ENCODE results near the gene HDGFL2.

HDGFL2 gene

DNA sequence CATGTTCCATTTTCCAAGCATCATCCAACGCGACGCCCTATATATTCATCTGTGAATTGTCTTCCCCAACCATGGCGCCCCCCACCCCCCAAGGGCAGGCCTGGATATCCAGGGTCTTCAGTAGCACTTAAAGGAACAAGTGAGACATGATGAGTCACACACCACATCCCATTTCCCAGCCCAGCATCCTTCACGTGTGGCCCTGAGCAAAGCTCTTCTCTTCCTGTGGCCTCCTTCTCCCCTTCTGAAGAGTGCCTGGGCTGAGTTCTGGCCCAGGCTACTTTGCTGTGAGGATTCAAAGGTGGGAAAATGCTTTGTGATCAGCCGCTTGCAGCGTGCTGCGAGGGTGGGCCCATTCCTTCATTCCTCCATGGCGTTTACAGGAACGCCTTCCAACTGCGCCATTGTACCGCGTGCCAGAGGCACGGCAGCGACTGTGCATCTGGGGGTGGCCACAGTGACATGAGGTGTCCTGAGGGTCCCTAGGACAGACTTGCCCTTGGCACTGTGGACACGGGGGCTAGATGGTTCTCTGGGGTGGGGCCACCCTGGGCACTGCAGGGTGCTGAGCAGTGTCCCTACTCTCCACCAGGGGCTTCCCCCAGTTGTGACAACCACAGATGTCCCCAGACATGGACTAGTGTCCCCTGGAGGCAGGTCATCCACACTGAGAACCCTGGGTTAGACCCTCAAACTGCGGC, 34.5 kb downstream of the HDGFL2 start:
- Mint-ChIP-seq H3K4me3 (no peak overlapping the region), H3K4me1 (no peaks in the 10 kb centered on the region), H3K36me3 (ENCODE audit: low read depth) (peaks cover 26% of the 10 kb centered on the region), H3K27ac (peak overlapping the region; percentile 53), H3K9me3 (no peaks in the 10 kb centered on the region), H3K27me3 (ENCODE audit: low read depth, poor library complexity) (peaks cover 4% of the 10 kb centered on the region)
- TF ChIP-seq, protein P1, sequence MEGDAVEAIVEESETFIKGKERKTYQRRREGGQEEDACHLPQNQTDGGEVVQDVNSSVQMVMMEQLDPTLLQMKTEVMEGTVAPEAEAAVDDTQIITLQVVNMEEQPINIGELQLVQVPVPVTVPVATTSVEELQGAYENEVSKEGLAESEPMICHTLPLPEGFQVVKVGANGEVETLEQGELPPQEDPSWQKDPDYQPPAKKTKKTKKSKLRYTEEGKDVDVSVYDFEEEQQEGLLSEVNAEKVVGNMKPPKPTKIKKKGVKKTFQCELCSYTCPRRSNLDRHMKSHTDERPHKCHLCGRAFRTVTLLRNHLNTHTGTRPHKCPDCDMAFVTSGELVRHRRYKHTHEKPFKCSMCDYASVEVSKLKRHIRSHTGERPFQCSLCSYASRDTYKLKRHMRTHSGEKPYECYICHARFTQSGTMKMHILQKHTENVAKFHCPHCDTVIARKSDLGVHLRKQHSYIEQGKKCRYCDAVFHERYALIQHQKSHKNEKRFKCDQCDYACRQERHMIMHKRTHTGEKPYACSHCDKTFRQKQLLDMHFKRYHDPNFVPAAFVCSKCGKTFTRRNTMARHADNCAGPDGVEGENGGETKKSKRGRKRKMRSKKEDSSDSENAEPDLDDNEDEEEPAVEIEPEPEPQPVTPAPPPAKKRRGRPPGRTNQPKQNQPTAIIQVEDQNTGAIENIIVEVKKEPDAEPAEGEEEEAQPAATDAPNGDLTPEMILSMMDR (IDR thresholded peaks at IDR 0.05), result no peak
- no peak for DNase-seq

DNA sequence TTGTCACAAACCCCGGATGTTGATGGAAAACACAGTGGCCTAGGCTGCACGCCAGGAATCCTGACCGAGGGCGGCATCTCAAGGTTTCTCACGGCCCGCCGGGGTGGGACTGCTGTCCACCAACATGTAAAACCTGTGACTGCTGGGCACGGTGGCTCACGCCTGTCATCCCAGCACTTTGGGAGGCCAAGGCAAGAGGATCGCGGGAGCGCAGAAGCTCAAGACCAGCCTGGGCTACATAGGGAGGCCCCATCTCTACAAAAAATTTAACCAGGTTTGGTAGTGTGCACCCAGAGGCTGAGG, 35.0 kb downstream of the HDGFL2 start:
- H3K36me3 Mint-ChIP-seq (ENCODE audit: low read depth), result peaks cover 26% of the 10 kb centered on the region
- no peak overlapping the region for H3K4me3 Mint-ChIP-seq
- no peak for DNase-seq
- H3K4me1 Mint-ChIP-seq, result no peaks in the 10 kb centered on the region
- peaks cover 6% of the 10 kb centered on the region for H3K27me3 Mint-ChIP-seq (ENCODE audit: low read depth, poor library complexity)
- no peak overlapping the region for H3K27ac Mint-ChIP-seq
- TF ChIP-seq, protein P1 (IDR thresholded peaks at IDR 0.05), result no peak
- H3K9me3 Mint-ChIP-seq, result no peaks in the 10 kb centered on the region

DNA sequence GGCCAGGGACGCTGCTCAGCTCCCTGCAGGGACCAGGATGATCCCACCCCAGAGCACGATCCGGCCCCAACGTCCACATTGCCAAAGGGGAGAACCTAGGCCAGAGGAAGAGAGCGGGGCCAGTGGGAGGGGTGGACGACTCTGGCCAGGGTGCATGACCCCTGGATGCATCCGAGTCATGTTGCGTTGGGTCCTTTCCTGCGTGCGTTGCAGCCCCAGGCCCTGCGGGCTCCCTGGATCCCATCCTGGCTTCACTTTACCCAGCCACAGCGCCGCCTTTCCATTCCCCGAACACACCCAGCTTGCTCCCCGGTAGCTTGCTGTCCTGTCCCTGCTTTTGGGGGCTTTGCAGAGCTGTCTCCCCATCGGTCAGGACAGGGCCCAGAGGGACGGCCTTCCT, 35.7 kb downstream of the HDGFL2 start:
- DNase-seq, result no peak
- Mint-ChIP-seq H3K36me3 (ENCODE audit: low read depth) (peaks cover 26% of the 10 kb centered on the region), H3K27me3 (ENCODE audit: low read depth, poor library complexity) (peaks cover 6% of the 10 kb centered on the region), H3K27ac (peak overlapping the region; percentile 32), H3K4me3 (no peak overlapping the region), H3K9me3 (no peaks in the 10 kb centered on the region), H3K4me1 (no peaks in the 10 kb centered on the region)
- TF ChIP-seq, protein P1 (IDR thresholded peaks at IDR 0.05), result no peak

DNA sequence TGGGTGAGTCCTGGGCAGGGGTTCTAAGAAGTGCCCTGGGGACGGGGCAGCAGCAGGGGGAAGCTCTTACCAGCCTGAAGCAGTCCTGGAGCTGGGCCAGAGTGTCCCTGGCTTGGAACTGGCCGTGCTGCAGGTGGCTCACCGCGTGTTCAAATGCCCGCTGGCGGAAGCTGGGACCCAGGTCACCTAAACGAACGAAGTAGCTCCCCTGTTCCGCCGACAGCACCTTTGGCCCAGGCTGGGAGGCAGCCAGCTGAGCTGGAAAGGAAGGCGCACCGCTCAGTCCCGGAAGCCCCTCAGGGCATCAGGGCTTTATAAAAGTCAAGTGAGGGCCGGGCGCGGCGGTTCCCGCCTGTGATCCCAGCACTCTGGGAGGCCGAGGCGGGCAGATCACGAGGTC, 36.6 kb downstream of the HDGFL2 start:
- no peak for DNase-seq
- Mint-ChIP-seq H3K9me3 (no peaks in the 10 kb centered on the region), H3K4me3 (no peak overlapping the region), H3K27me3 (ENCODE audit: low read depth, poor library complexity) (peaks cover 6% of the 10 kb centered on the region), H3K27ac (no peak overlapping the region), H3K4me1 (no peaks in the 10 kb centered on the region), H3K36me3 (ENCODE audit: low read depth) (peaks cover 26% of the 10 kb centered on the region)
- TF ChIP-seq, protein P1 (IDR thresholded peaks at IDR 0.05), result no peak

DNA sequence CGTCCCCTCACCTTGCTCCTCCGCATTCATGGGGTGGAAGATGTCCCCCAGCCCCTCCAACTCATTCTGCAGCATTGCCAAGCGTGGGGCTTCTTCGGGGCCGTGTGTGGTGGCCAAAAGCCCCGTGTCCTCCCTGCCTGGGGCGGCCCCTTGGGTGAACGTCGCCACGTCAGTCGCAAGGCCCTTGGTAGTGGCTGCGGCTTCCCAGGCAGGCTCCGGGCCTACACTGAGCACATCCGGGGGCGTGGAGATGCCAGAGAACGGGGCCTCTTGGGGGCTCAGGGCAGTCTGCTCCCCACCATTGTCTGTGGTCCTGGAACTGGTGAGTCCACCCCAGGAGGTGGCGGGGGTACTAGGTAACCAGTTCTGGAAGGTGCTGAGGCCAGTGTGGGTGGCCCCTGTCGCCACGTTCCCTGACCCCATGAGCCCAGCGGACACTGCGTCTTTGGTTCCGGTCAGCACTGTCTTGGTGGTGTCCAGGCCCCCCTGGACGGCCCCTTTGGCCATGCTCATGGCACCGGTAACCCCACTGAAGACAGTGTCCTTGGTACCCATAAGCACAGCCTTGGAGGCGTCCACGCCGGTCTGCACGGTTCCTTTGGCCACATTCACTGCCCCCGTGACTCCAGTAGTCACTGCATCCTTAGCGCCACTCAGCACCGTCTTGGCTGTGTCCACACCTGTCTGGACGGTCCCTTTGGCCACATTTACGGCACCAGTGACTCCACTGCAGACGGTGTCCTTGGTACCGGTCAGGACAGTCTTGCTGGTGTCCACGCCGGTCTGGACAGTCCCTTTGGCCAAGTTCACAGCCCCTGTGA, 38.5 kb downstream of the HDGFL2 start:
- H3K27me3 Mint-ChIP-seq (ENCODE audit: low read depth, poor library complexity), result peaks cover 14% of the 10 kb centered on the region
- no peak for DNase-seq
- no peaks in the 10 kb centered on the region for H3K9me3 Mint-ChIP-seq

More for the DNA sequence above, 38.5 kb downstream of the HDGFL2 start:
- TF ChIP-seq, protein P1 (IDR thresholded peaks at IDR 0.05), result no peak
- H3K36me3 Mint-ChIP-seq (ENCODE audit: low read depth), result peaks cover 20% of the 10 kb centered on the region
- no peak overlapping the region for H3K27ac Mint-ChIP-seq
- H3K4me3 Mint-ChIP-seq, result no peak overlapping the region
- H3K4me1 Mint-ChIP-seq, result no peaks in the 10 kb centered on the region
